PFSK-1 (cell line): Measurements from ENCODE around the gene OSBPL2.

ENCODE experiments used
- FOXP2 ChIP-seq: optimal IDR thresholded peaks from 2 replicates; pipeline ENCODE3; 2011; ENCODE audit warnings: borderline replicate concordance, control low read depth, inconsistent platforms; ENCODE audit not compliant: insufficient read depth; ENCODE audit errors: extremely low read length, extremely low read depth
- POLR2AphosphoS5 ChIP-seq: IDR thresholded peaks from 2 replicates; pipeline ENCODE4 v1.6.1; 2012; ENCODE audit warnings: low read depth, mild to moderate bottlenecking, control low read depth, low read length, moderate library complexity
- SIN3A ChIP-seq: IDR thresholded peaks from 2 replicates; pipeline ENCODE4 v1.6.1; 2012; ENCODE audit warnings: mild to moderate bottlenecking, low read length, moderate library complexity, borderline replicate concordance; ENCODE audit not compliant: insufficient read depth
- TAF1 ChIP-seq: IDR thresholded peaks from 2 replicates; pipeline ENCODE4 v1.6.1; 2012; ENCODE audit warnings: low read length, control low read depth, borderline replicate concordance; ENCODE audit not compliant: insufficient read depth
- TF ChIP-seq, protein P1 (sequence below), 2 experiments: IDR thresholded peaks; 2 replicates each; pipeline versions ENCODE4 v1.6.1 to v1.8.0; 2011 to 2012; ENCODE audit warnings: low read depth in 2 of 2, low read length in 2 of 2, control low read depth in 1 of 2, inconsistent platforms in 1 of 2, mild to moderate bottlenecking in 1 of 2, moderate library complexity in 1 of 2; ENCODE audit not compliant: insufficient read depth in 1 of 2

Gene OSBPL2

GRCh38 chr20:62211769-62212288 is 26.5 kb upstream of the OSBPL2 start:
- TF ChIP-seq SIN3A: no peak

GRCh38 chr20:62212299-62212698 is 26.0 kb upstream of the OSBPL2 start:
- TF ChIP-seq FOXP2 (no peak), POLR2AphosphoS5 (no peak), SIN3A (no peak), TAF1 (no peak)
- TF ChIP-seq, protein P1, sequence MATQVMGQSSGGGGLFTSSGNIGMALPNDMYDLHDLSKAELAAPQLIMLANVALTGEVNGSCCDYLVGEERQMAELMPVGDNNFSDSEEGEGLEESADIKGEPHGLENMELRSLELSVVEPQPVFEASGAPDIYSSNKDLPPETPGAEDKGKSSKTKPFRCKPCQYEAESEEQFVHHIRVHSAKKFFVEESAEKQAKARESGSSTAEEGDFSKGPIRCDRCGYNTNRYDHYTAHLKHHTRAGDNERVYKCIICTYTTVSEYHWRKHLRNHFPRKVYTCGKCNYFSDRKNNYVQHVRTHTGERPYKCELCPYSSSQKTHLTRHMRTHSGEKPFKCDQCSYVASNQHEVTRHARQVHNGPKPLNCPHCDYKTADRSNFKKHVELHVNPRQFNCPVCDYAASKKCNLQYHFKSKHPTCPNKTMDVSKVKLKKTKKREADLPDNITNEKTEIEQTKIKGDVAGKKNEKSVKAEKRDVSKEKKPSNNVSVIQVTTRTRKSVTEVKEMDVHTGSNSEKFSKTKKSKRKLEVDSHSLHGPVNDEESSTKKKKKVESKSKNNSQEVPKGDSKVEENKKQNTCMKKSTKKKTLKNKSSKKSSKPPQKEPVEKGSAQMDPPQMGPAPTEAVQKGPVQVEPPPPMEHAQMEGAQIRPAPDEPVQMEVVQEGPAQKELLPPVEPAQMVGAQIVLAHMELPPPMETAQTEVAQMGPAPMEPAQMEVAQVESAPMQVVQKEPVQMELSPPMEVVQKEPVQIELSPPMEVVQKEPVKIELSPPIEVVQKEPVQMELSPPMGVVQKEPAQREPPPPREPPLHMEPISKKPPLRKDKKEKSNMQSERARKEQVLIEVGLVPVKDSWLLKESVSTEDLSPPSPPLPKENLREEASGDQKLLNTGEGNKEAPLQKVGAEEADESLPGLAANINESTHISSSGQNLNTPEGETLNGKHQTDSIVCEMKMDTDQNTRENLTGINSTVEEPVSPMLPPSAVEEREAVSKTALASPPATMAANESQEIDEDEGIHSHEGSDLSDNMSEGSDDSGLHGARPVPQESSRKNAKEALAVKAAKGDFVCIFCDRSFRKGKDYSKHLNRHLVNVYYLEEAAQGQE (IDR thresholded peaks at IDR 0.05; ENCODE audit: insufficient read depth in 1 of 2, low read depth in 2 of 2, low read length in 2 of 2): no peak

DNA sequence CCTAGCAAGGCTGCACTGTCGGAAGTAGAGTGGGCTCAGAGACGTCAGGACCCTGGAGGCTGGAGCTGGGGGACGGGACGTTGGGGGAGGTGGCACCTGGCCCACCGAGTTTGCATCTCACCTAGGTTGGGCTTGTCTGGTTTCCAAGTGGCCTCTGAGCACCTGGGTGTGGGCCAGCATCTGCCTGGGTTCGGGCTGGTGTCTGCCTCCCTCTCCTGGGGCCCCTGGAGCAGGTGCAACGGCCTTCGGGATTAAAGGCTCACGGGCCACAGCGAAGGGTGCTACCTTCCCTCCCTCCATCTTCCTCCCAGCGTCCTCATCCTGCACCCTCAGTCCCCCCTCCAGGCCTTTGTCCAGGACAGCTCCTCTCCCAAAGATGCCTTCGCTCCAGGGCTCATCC is 24.3 kb upstream of the OSBPL2 start:
- TF ChIP-seq, protein P1 (IDR thresholded peaks at IDR 0.05; ENCODE audit: insufficient read depth in 1 of 2, low read depth in 2 of 2, low read length in 2 of 2): no peak
- TF ChIP-seq TAF1 (no peak), FOXP2 (no peak)

- TF ChIP-seq FOXP2: no peak
- no peak for TF ChIP-seq SIN3A
- TF ChIP-seq, protein P1 (IDR thresholded peaks at IDR 0.05; ENCODE audit: insufficient read depth in 1 of 2, low read depth in 2 of 2, low read length in 2 of 2): no peak
- TF ChIP-seq TAF1: no peak
- no peak for TF ChIP-seq POLR2AphosphoS5
Measured at GRCh38 chr20:62215020-62215990, 23.0 kb upstream of the OSBPL2 start.

- no peak for TF ChIP-seq SIN3A
- TF ChIP-seq POLR2AphosphoS5: no peak
- no peak for TF ChIP-seq TAF1
- no peak for TF ChIP-seq FOXP2
- TF ChIP-seq, protein P1 (IDR thresholded peaks at IDR 0.05; ENCODE audit: insufficient read depth in 1 of 2, low read depth in 2 of 2, low read length in 2 of 2): no peak
Measured at GRCh38 chr20:62215991-62216635, 22.2 kb upstream of the OSBPL2 start.
